ENCODE results near the gene THSD4. TPM values are rescaled to one million over a fixed set of nuclear protein-coding genes. Genes with fewer than 3 reads are reported as not detected.
A peak's percentile ranks its signal among the peaks of the same experiment; 100 is the strongest.

The THSD4 gene
- total and polyA plus RNA-seq, 2 donors (not counting 1 experiment from before 2014, with no cell fraction given), result 43.1 to 95.5 TPM

- Histone ChIP-seq H3K27me3 (ENCODE audit: control insufficient read depth, insufficient read depth, low read length) (no peaks in the 10 kb centered on the region), H3K4me3 (replicated peaks in 1 of 4; ENCODE audit: control extremely low read depth in 1 of 4, insufficient read depth in 1 of 4, low read depth in 3 of 4, low read length in 4 of 4) (no peak overlapping the region), H3K36me3 (ENCODE audit: control insufficient read depth, insufficient read depth, low read length) (no peaks in the 10 kb centered on the region), H3K4me2 (ENCODE audit: extremely low read depth, insufficient read depth, low read length) (no peak overlapping the region), H3K79me2 (ENCODE audit: control insufficient read depth, insufficient read depth, low read length) (no peaks in the 10 kb centered on the region), H3K27ac (ENCODE audit: insufficient read depth, low read length) (no peak overlapping the region), H3K9ac (ENCODE audit: insufficient read depth, low read length) (no peak overlapping the region), H3K4me1 (ENCODE audit: control insufficient read depth, extremely low read depth, insufficient read depth, low read length) (peaks cover 20% of the 10 kb centered on the region), H3K9me3 (ENCODE audit: control insufficient read depth, insufficient read depth, low read depth, low read length) (no peaks in the 10 kb centered on the region), H4K20me1 (ENCODE audit: control insufficient read depth, extremely low read depth, insufficient read depth, low read length) (no peaks in the 10 kb centered on the region), H2AFZ (ENCODE audit: low read length) (no peak overlapping the region)
- TF ChIP-seq EZH2 (IDR thresholded peaks at IDR 0.05; ENCODE audit: low read length, missing control alignments), result no peak
- TF ChIP-seq, protein P1, sequence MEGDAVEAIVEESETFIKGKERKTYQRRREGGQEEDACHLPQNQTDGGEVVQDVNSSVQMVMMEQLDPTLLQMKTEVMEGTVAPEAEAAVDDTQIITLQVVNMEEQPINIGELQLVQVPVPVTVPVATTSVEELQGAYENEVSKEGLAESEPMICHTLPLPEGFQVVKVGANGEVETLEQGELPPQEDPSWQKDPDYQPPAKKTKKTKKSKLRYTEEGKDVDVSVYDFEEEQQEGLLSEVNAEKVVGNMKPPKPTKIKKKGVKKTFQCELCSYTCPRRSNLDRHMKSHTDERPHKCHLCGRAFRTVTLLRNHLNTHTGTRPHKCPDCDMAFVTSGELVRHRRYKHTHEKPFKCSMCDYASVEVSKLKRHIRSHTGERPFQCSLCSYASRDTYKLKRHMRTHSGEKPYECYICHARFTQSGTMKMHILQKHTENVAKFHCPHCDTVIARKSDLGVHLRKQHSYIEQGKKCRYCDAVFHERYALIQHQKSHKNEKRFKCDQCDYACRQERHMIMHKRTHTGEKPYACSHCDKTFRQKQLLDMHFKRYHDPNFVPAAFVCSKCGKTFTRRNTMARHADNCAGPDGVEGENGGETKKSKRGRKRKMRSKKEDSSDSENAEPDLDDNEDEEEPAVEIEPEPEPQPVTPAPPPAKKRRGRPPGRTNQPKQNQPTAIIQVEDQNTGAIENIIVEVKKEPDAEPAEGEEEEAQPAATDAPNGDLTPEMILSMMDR (conservative IDR thresholded peaks at IDR 0.05 in 1 of 2, IDR thresholded peaks at IDR 0.05 in 1 of 2; ENCODE audit: low read depth in 1 of 2, low read length in 2 of 2), result no peak
- no peak for DNase-seq (ENCODE audit: low read depth in 2 of 2)
Observed at GRCh38 chr15:71804695-71805470, 689.6 kb downstream of the THSD4 start.

DNA sequence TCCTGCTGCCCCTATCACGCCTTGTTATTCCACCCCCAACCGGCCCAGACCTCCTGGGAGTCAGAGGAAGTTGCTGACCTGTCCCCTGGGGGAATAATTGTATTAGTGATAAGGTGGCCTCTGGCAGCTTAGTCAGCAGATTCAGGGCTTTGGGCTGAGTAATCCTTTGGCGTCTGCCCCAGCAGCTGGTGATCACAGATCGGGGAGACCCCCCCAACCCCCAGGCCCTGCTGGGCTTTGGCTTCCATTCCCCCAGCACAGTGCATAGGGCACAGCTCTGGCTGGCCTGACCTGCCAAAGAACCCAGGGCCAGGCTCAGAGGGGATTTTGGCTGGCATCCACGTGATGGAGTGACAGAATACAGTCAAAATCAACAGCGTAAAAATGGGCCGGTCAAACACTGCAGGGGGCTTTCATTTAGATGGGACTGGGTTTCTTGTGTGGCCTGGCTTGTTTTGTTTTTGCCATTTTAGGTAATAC lies 691.2 kb downstream of the THSD4 start:
- Histone ChIP-seq H3K27ac (ENCODE audit: insufficient read depth, low read length) (no peak overlapping the region), H2AFZ (ENCODE audit: low read length) (no peak overlapping the region)
- no peak for TF ChIP-seq EZH2 (IDR thresholded peaks at IDR 0.05; ENCODE audit: low read length, missing control alignments)
- TF ChIP-seq, protein P1 (conservative IDR thresholded peaks at IDR 0.05 in 1 of 2, IDR thresholded peaks at IDR 0.05 in 1 of 2; ENCODE audit: low read depth in 1 of 2, low read length in 2 of 2), result no peak

GRCh38 chr15:71807125-71807629 lies 691.9 kb downstream of the THSD4 start:
- Histone ChIP-seq H3K4me2 (ENCODE audit: extremely low read depth, insufficient read depth, low read length) (no peak overlapping the region), H3K36me3 (ENCODE audit: control insufficient read depth, insufficient read depth, low read length) (no peaks in the 10 kb centered on the region), H3K27ac (ENCODE audit: insufficient read depth, low read length) (no peak overlapping the region), H3K9ac (ENCODE audit: insufficient read depth, low read length) (no peak overlapping the region), H4K20me1 (ENCODE audit: control insufficient read depth, extremely low read depth, insufficient read depth, low read length) (no peaks in the 10 kb centered on the region), H3K79me2 (ENCODE audit: control insufficient read depth, insufficient read depth, low read length) (no peaks in the 10 kb centered on the region), H3K27me3 (ENCODE audit: control insufficient read depth, insufficient read depth, low read length) (no peaks in the 10 kb centered on the region), H2AFZ (ENCODE audit: low read length) (no peak overlapping the region), H3K4me3 (replicated peaks in 1 of 4; ENCODE audit: control extremely low read depth in 1 of 4, insufficient read depth in 1 of 4, low read depth in 3 of 4, low read length in 4 of 4) (no peak overlapping the region), H3K4me1 (ENCODE audit: control insufficient read depth, extremely low read depth, insufficient read depth, low read length) (peaks cover 16% of the 10 kb centered on the region), H3K9me3 (ENCODE audit: control insufficient read depth, insufficient read depth, low read depth, low read length) (no peaks in the 10 kb centered on the region)
- DNase-seq (ENCODE audit: low read depth in 2 of 2), result peak in 1 of 2 donors; percentile 26
- TF ChIP-seq EZH2 (IDR thresholded peaks at IDR 0.05; ENCODE audit: low read length, missing control alignments), result no peak
- TF ChIP-seq, protein P1 (conservative IDR thresholded peaks at IDR 0.05 in 1 of 2, IDR thresholded peaks at IDR 0.05 in 1 of 2; ENCODE audit: low read depth in 1 of 2, low read length in 2 of 2), result no peak

More for the DNA sequence above, 691.2 kb downstream of the THSD4 start:
- H3K4me1 ChIP-seq (ENCODE audit: control insufficient read depth, extremely low read depth, insufficient read depth, low read length), result peaks cover 16% of the 10 kb centered on the region
- no peaks in the 10 kb centered on the region for H3K36me3 ChIP-seq (ENCODE audit: control insufficient read depth, insufficient read depth, low read length)
- no peaks in the 10 kb centered on the region for H3K9me3 ChIP-seq (ENCODE audit: control insufficient read depth, insufficient read depth, low read depth, low read length)
- no peaks in the 10 kb centered on the region for H4K20me1 ChIP-seq (ENCODE audit: control insufficient read depth, extremely low read depth, insufficient read depth, low read length)
- no peaks in the 10 kb centered on the region for H3K79me2 ChIP-seq (ENCODE audit: control insufficient read depth, insufficient read depth, low read length)
- no peak overlapping the region for H3K4me3 ChIP-seq (replicated peaks in 1 of 4; ENCODE audit: control extremely low read depth in 1 of 4, insufficient read depth in 1 of 4, low read depth in 3 of 4, low read length in 4 of 4)
- no peaks in the 10 kb centered on the region for H3K27me3 ChIP-seq (ENCODE audit: control insufficient read depth, insufficient read depth, low read length)
- H3K4me2 ChIP-seq (ENCODE audit: extremely low read depth, insufficient read depth, low read length), result no peak overlapping the region
- H3K9ac ChIP-seq (ENCODE audit: insufficient read depth, low read length), result no peak overlapping the region
- DNase-seq (ENCODE audit: low read depth in 2 of 2), result peak; percentile 52 to 56

All from fibroblast of lung (primary cell).